Cerebellar cortex (tissue), 1 donor: ENCODE results near the gene MAGT1.
"Not testable (repeated sequence)": the region's sequence is repeated elsewhere in the genome, so short reads cannot be mapped to it uniquely, and the experiment has no call there.

ENCODE experiments used
- DNase-seq: peaks from one replicate; pipeline ENCODE4 v3.0.0-alpha.2; 2015; ENCODE audit warnings: low spot score

Gene MAGT1

GRCh38 chrX:77894921-77895886 lies at the start of gene MAGT1:
MAGT1 (minus strand) TSS chrX:77895435; CDS start chrX:77895410, 25 bp downstream.
- peak; percentile 97 for DNase-seq

- DNase-seq = not testable (repeated sequence)
These were observed 49.8 kb upstream of the MAGT1 start for GRCh38 chrX:77945031-77945430.

- no peak for DNase-seq
These were observed 42.9 kb upstream of the MAGT1 start for GRCh38 chrX:77938083-77938680.

- no peak for DNase-seq
These were observed 42.1 kb upstream of the MAGT1 start for GRCh38 chrX:77937291-77937690.

DNA sequence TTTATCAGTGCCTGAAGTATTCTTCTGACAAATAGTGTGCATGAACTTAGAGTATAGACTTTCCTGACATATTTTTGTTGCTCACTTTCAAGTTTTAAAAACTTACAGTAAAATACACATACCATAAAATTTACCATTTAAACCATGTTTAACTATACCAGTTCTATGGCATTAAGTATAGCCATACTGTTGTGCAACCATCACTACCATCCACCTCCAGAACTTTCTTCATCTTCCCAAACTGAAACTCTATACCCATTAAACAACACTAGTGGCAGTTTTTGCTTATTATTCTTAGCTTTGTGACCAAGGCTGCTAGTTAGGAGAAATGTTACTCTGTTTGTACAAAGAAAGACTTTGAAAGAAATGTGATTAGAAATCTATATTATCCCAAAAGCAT lies 41.1 kb upstream of the MAGT1 start:
- no peak for DNase-seq

GRCh38 chrX:77935886-77936285 lies 40.7 kb upstream of the MAGT1 start:
- no peak for DNase-seq

DNA sequence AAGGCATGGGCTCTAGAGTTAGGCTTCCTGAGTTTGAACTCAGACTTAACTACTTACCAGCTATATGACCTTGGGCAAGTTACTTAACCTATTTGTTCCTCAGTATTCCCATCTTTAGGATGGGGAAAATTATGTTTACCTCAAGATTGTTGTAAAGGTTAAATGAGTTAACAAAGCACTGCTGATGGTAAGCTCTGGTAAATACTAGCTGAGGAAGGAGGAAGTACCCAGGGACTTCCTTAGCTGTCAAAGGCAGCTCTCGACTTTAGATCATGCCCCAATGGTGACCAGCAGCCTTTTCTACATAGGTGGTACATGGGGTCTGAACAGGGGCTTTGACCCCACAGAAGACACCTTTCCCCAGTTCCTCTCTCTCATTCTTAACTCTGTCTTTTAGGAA lies 35.3 kb upstream of the MAGT1 start:
- DNase-seq = no peak

DNA sequence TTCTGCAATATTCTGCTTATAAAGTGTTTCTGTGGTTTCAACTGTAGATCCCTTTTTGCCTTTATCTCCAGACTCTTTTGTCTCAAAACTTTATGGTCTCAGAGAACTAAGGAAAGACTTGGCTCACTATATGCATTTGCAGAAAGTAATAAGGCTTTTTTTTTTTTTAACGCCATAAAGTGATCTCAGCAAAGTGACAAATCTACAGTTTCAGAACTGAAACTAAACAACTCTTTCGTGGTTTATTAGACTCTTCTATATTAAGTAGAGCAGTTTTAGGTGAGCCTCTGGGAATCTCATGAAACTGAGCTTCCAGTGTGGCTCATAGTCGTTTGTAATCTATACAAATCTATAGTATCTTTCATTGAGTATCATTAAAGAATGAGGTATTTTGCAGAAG lies 30.5 kb upstream of the MAGT1 start:
- no peak for DNase-seq

DNA sequence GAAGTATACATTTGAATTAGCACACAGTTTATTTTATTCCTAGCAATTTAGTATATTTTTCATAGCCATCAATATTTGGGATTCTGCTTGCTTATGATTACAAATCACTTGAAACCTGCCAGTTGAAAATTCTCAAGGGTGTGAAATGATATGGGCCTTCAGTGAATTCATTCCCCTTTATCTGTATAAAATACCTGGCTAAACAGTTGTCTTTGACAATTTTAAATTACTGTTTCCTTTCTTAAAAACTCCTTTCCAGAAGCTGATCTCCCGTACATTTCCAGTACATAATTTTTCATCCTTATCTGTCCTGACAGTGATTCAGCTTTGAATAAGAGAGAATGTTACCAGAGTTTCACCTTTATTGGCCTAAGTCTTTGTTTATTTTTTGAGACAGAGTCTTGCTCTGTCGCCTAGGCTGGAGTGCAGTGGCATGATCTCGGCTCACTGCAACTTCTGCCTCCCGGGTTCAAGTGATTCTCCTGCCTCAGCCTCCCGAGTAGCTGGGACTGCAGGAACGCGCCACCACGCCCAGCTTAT lies 29.2 kb upstream of the MAGT1 start:
- DNase-seq = no peak

GRCh38 chrX:77922787-77923186 lies 27.6 kb upstream of the MAGT1 start:
- no peak for DNase-seq

GRCh38 chrX:77919370-77919769 lies 24.1 kb upstream of the MAGT1 start:
- DNase-seq = not testable (repeated sequence)

DNA sequence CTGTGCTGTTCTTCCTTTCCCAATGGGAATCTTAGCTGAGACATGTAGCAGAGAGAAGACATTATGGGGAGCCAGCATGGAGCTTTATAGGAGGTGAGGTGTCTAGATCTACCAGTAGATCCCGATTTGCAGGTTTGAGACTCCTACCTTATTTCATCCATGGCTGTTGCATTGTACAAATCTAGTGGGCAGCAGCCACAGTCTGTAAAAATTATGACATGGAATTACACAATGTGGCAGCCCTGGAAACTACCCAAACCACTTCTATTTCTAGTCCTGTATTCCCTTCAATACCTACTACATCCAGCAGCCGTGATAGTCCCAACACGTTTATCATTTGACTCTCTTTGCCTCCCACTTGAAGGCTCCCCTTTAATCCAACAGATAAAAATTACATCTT lies 23.3 kb upstream of the MAGT1 start:
- no peak for DNase-seq

DNA sequence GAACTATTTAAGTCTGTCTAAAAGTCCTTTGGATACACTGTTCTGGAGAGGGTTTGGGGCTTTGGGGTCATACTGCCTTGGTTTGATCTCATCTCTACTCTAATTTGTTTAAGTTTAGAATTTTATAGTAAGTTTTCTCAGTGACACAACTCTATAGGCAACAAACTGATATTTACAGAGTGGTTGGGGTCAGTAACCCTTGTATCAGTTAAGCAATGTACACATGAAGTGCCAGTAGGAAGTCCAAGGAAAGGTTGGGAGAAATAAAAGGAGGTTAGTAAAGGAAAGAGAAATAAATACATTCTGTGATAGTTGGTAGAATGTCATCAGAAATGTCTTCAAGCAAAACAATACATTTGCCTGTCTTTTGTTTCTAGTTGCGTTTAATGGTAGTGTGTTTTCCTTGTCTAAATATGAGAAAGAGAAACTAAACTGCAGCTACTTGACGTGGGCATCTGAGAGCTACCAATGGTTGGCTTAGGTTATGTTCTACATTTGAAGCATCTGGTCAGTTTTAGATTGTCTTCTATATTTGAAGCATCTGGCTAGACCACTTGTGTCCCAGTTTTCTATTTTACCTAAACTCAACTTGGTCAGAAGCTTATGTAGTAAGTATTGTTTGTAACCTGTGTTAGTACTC lies 22.2 kb upstream of the MAGT1 start:
- DNase-seq = no peak

DNA sequence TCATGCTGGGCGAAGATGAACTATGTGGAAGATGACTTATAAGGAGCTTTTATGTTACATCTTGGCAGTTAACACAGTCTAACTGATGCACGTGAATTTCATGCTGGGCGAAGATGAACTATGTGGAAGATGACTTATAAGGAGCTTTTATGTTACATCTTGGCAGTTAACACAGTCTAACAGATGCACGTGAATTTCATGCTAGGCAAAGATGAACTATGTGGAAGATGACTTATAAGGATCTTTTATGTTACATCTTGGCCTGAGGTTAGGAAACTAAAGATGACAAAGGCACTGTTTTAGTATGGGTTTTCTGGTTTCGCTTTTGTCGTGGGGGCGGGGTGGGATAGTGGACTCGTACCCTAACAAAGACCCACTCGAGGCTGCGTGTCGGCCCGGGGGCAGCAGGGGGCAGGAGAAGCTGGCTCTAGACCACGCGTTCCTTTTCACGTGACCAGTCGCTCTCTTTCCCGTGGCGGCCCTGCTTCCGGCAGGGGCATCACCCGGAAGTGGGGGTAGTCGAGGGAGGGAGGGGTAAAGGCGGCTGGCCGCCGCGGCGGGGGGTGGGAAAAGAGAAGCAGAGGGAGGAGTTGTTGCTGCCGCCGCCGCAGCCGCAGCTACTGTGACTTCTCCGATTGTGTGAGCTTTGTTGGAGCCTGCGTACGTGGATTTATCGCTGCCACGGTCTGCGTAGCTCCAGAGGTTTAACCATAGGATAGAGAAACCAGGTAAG lies 15.0 kb upstream of the MAGT1 start, which contains the start of gene ATP7A:
TSS of gene ATP7A (plus strand) at position 586 of the 733 bp plus-strand sequence. CDS start 60,949 bp downstream, outside the sequence.
- peak; percentile 70 for DNase-seq

- no peak for DNase-seq
These were observed 6.3 kb upstream of the MAGT1 start for GRCh38 chrX:77901506-77901905.

- DNase-seq = no peak
These were observed 5.5 kb upstream of the MAGT1 start for GRCh38 chrX:77900688-77901087.

DNA sequence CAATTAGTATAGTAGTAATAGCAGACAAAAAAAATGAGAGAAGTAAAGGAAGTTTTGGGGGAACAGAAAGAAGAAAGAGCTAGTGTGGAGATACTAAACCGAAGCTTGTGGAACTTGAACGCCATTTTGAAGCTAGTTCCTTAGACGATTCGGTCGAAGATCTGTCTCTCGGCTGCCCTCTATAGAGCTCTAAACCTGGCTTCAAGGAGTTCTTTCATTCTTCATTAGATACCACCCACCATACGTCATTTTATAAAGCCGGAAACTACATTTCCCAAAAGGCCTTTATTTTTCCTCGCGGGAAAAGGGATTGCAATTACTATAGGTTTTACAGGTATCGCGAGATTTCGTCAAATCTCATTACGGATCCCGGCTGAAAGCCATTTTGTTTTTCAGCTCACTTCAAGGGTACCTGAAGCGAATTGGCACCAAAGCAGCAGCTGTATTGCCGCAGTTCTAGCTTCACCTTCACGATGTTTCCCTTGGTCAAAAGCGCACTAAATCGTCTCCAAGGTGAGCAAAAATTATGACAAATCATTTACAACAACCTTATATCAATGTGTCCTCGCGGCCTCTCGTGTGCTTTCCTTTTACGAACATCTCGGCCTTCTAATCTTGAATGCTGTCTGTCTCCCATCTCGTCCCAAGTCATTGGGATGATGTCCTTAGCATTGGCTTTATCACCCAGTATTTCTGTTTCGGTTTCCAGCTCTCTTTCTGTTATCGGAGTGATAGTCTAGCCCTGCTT lies 4.0 kb upstream of the MAGT1 start, which contains the start of gene COX7B:
TSS of gene COX7B (plus strand) at position 388 of the 748 bp plus-strand sequence. CDS start at position 474, 86 bp downstream.
- DNase-seq = peak; percentile 98

- DNase-seq = no peak
These were observed 1.5 kb downstream of the MAGT1 start for GRCh38 chrX:77893713-77894112.

DNA sequence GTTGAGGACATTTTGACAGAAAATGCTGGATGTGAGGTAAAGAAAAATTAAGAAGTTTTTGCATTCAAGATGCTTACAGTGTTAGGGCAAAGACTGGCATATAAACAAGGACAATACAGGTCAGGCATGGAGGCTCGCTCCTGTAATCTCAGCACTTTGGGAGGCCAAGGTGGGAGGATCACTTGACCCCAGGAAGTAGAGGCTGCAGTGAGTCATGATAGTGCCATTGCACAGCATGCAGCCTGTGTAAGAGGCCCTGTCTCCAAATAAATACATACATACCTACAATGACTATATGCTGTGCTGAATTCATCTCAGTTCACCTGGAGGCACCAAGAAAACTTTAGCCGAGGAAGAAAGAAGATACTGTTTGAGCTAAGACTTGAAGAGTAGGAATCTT lies 2.3 kb downstream of the MAGT1 start:
- no peak for DNase-seq

DNA sequence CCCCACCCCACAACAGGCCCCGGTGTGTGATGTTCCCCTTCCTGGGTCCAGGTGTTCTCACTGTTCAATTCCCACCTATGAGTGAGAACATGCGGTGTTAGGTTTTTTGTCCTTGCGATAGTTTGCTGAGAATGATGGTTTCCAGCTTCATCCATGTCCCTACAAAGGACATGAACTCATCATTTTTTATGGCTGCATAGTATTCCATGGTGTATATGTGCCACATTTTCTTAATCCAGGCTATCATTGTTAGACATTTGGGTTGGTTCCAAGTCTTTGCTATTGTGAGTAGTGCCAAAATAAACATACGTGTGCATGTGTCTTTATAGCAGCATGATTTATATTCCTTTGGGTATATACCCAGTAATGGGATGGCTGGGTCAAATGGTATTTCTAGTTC lies 13.8 kb downstream of the MAGT1 start:
- DNase-seq = not testable (repeated sequence)

GRCh38 chrX:77875372-77875771 lies 19.9 kb downstream of the MAGT1 start:
- no peak for DNase-seq
